ACC112 (cell line): ENCODE results near the gene MINDY4.

Experiments used
- H2AFZ ChIP-seq: fragments of 200-600 bp; sonication (generic); one replicate; pipeline ENCODE4 v1.6.0; 2017; ENCODE audit warnings: antibody characterized with exemption, low read length; ENCODE audit not compliant: unreplicated experiment
- H3K27ac ChIP-seq: fragments of 200-600 bp; sonication (generic); 2 replicates; pipeline ENCODE4 v1.5.1; 2014; ENCODE audit warnings: low read depth, mild to moderate bottlenecking, antibody characterized with exemption, low read length, moderate library complexity
- H3K27me3 ChIP-seq: fragments of 200-600 bp; sonication (generic); 2 replicates; pipeline ENCODE4 v1.6.1; 2014; ENCODE audit warnings: mild to moderate bottlenecking, antibody characterized with exemption, low read length, moderate library complexity, mixed read lengths; ENCODE audit not compliant: insufficient read depth
- H3K36me3 ChIP-seq: fragments of 200-600 bp; sonication (generic); 2 replicates; pipeline ENCODE4 v1.6.1; 2016; ENCODE audit warnings: mild to moderate bottlenecking, antibody characterized with exemption, low read length, moderate library complexity, mixed read lengths; ENCODE audit not compliant: insufficient read depth
- H3K4me1 ChIP-seq: fragments of 200-600 bp; sonication (generic); one replicate; pipeline ENCODE4 v1.6.1; 2016; ENCODE audit warnings: low read length, mixed read lengths; ENCODE audit not compliant: insufficient read depth, unreplicated experiment, control insufficient read depth
- H3K4me3 ChIP-seq: fragments of 200-600 bp; sonication (generic); 2 replicates; pipeline ENCODE4 v1.5.1; 2014; ENCODE audit warnings: mild to moderate bottlenecking, low read depth, low read length
- H3K79me2 ChIP-seq: fragments of 200-600 bp; sonication (generic); one replicate; pipeline ENCODE4 v1.6.0; 2016; ENCODE audit warnings: low read length; ENCODE audit not compliant: control insufficient read depth, unreplicated experiment, insufficient read depth

Gene MINDY4

DNA sequence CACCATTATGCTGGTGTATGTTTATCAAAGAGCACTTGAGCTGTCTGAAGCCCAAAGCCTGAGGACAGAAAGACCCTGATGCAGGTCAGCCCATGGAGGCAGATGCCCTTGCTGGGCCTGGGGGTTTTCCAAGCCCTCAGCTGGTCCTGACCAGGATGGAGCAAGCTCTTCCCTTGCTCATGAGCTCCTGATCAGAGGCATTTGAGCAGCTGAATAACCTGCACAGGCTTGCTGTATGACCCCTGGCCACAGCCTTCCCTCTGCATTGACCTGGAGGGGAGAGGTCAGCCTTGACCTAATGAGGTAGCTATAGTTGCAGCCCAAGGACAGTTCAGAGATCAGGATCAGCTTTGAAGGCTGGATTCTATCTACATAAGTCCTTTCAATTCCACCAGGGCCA, 153.4 kb downstream of the MINDY4 start:
- H3K27me3 ChIP-seq: peaks cover 3% of the 10 kb centered on the region; the same call in 1 of the 2 replicates
- H3K36me3 ChIP-seq: no peaks in the 10 kb centered on the region
- H3K79me2 ChIP-seq: no peaks in the 10 kb centered on the region
- H3K27ac ChIP-seq: no peak overlapping the region
- H3K4me1 ChIP-seq: peaks cover 20% of the 10 kb centered on the region
- H3K4me3 ChIP-seq: no peak overlapping the region
- no peak overlapping the region for H2AFZ ChIP-seq

DNA sequence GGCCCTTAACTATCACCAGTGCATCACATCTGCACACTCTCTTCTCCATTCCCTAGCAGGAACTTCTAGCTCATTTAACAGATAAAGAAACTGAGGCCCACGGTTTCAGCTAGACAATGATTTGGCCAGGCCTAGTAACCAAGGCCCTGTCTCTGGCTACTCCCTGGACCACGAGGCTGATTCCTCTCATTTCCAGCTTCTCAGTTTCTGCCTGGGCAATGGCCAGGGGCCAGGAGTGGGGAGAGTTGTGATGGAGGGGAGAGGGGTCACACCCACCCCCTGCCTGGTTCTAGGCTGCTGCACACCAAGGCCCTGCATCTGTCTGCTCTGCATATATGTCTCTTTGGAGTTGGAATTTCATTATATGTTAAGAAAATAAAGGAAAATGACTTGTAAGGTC, 153.9 kb downstream of the MINDY4 start:
- H3K79me2 ChIP-seq: no peaks in the 10 kb centered on the region
- no peak overlapping the region for H3K27ac ChIP-seq
- no peak overlapping the region for H2AFZ ChIP-seq
- no peak overlapping the region for H3K4me3 ChIP-seq
- H3K27me3 ChIP-seq: peaks cover 6% of the 10 kb centered on the region; the same call in 1 of the 2 replicates
- H3K4me1 ChIP-seq: peaks cover 18% of the 10 kb centered on the region
- no peaks in the 10 kb centered on the region for H3K36me3 ChIP-seq

DNA sequence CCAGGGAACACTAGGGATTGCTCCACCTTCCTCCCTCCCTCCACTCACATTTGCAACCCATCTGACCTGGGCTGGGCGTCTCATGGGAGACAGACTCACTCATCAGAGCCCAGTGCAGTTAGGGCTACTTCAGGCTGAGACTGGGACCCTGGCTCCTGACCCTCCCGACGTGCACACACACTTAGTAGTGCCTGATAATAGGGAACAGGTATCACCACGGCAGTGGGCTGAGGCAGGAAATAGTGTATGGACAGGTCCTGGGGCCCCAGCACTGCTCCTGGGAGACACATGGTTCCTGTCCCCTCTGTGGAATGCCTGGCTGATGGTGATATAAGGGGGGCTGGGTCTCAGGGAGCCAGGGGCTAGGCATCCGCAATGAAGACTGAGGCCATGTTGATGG, 154.7 kb downstream of the MINDY4 start:
- no peak overlapping the region for H3K27ac ChIP-seq

DNA sequence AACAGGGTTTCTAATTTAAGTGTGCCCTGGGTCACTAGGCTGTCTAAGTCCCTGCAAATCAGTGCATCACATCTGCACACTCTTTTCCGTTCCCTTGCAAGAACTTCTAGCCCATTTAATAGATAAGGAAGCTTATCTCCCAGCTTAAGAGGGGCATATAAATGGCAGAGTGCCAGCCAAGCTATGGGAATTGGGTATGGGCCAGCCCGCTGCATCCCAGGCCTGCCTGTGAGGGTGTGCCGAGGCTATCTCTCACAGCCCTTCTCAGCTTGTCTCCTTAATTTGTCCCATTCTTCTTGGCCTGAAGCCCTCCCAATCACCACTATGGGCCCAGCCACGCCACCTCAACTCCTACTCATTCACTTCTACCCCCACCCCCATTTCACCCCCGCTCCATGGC, 155.1 kb downstream of the MINDY4 start:
- Histone ChIP-seq H3K4me3 (no peak overlapping the region), H3K79me2 (no peaks in the 10 kb centered on the region), H3K27me3 (peaks cover 6% of the 10 kb centered on the region; the same call in 1 of the 2 replicates), H3K27ac (no peak overlapping the region), H3K36me3 (no peaks in the 10 kb centered on the region), H3K4me1 (peaks cover 6% of the 10 kb centered on the region), H2AFZ (no peak overlapping the region)

More for the DNA sequence above, 154.7 kb downstream of the MINDY4 start:
- Histone ChIP-seq H3K27me3 (peaks cover 6% of the 10 kb centered on the region; the same call in 1 of the 2 replicates), H3K36me3 (no peaks in the 10 kb centered on the region), H2AFZ (no peak overlapping the region), H3K79me2 (no peaks in the 10 kb centered on the region), H3K4me1 (peaks cover 10% of the 10 kb centered on the region), H3K4me3 (no peak overlapping the region)

DNA sequence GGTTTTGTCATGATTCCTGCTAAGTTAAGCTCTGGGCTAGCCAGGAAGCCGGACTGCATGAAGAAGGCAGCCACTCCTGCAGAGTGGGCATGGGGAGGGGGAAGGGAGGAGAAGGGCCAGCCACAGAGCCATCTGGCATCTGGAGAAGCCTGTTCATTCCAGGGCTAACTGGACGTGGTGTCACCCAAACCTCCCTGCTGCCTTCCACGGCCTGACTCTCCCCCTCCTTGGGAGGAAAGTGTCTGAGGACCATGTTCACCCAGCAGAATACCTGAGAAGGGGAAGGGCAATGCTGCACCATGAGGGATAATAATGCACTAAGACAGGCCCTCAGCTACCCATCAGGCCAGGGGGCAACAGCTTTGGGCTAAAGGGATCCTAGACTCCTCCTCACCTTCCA, 155.8 kb downstream of the MINDY4 start:
- Histone ChIP-seq H2AFZ (no peak overlapping the region), H3K36me3 (no peaks in the 10 kb centered on the region), H3K4me3 (no peak overlapping the region), H3K79me2 (no peaks in the 10 kb centered on the region), H3K4me1 (no peaks in the 10 kb centered on the region), H3K27me3 (peaks cover 6% of the 10 kb centered on the region; the same call in 1 of the 2 replicates), H3K27ac (no peak overlapping the region)

DNA sequence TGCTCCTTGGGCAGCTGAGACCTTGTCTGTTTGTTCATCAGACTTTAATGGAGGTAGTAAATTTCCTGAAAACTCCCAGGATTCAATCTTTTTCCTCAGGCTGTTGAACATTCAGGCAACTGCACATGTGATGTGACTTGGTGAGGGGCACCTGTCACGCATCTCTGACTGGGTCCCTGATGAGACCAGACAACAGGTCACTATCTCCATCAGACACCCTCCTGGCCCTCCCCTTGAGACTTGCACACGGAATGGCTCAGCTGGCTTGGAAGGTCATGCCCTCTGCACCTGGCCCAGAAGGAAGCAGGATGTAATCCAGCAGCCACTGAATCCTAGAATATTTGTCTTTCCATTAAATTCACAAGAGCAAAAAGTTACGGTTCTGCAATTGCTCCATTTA, 156.3 kb downstream of the MINDY4 start:
- no peak overlapping the region for H3K4me3 ChIP-seq
- no peaks in the 10 kb centered on the region for H3K36me3 ChIP-seq
- H3K27me3 ChIP-seq: peaks cover 6% of the 10 kb centered on the region; the same call in 1 of the 2 replicates
- no peaks in the 10 kb centered on the region for H3K79me2 ChIP-seq
- no peak overlapping the region for H2AFZ ChIP-seq
- no peak overlapping the region for H3K27ac ChIP-seq
- no peaks in the 10 kb centered on the region for H3K4me1 ChIP-seq

DNA sequence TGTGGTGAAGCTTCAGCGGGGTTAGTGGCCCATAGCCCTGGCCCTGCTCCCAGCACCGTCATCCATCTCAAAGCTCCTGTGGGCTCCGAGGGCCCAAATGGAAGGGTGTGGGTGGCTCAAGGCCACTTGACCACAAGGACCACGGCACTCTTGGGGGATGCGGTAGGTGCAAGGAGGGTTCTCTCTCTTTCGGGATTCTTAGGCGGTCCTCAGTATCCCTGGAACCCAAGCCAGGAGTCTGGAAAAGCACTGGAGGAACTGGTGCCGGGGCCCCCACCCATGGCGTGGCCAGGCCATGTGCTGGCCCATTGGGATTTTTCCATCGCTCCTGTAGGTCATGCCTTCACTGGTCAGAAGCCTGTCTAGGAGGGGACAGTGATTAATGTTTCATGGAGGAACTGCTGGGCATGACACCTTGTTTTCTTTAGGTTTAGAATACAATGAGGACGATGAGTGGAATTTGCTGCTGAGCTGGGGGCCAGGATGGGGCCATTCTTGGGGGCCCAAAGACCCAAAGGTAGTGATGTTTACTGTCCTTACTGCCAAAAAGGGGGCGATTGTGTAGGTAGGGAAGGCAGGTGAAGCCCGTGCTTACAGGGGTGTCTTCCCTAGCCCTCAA, 157.1 kb downstream of the MINDY4 start:
- Histone ChIP-seq H3K79me2 (no peaks in the 10 kb centered on the region), H3K36me3 (no peaks in the 10 kb centered on the region), H3K4me3 (no peak overlapping the region), H2AFZ (no peak overlapping the region), H3K27ac (no peak overlapping the region), H3K27me3 (peaks cover 6% of the 10 kb centered on the region; the same call in 1 of the 2 replicates), H3K4me1 (no peaks in the 10 kb centered on the region)

DNA sequence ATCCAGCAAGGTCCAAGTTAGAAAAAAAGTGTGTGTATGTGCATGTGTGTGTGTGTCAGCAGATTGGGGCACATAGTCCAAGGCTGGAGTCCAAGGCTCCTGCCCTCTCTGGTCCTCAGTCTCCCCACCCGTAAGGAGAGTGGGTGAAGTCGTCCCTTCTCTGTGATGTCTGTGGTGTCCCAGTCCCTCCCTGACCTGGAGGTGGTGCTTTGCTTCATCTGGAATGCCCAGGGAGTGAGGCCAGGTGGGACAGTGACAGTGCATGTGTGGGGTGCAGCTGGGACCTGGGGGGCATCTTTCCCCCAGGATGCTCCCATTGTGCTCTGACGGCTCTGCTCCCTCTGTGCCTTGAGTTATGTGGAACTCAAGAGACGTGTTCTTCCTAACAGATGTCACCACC, 158.5 kb downstream of the MINDY4 start:
- no peaks in the 10 kb centered on the region for H3K4me1 ChIP-seq
- no peak overlapping the region for H3K27ac ChIP-seq
- H3K4me3 ChIP-seq: no peak overlapping the region
- peaks cover 6% of the 10 kb centered on the region; the same call in 1 of the 2 replicates for H3K27me3 ChIP-seq
- H3K79me2 ChIP-seq: no peaks in the 10 kb centered on the region
- H2AFZ ChIP-seq: no peak overlapping the region
- H3K36me3 ChIP-seq: no peaks in the 10 kb centered on the region

DNA sequence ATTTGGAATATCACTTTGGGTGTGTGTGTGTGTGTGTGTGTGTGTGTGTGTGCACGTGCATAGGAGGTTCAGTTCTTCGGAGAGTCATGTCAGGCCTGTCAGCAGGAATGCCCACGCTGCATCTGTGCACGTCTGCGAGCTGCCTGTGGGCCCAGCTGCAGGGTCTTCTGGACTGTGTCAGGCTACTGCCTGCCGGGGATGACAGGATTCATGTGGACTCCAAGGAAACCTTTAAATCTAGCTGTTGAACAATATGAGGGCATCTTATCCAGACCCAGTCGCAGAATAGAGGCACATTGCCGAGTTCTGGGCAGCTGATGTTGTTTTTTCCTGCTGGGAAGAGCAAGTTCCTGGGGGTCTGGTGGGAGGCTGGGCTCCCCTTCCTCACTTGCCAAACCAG, 159.4 kb downstream of the MINDY4 start:
- H3K36me3 ChIP-seq: no peaks in the 10 kb centered on the region
- H2AFZ ChIP-seq: no peak overlapping the region

DNA sequence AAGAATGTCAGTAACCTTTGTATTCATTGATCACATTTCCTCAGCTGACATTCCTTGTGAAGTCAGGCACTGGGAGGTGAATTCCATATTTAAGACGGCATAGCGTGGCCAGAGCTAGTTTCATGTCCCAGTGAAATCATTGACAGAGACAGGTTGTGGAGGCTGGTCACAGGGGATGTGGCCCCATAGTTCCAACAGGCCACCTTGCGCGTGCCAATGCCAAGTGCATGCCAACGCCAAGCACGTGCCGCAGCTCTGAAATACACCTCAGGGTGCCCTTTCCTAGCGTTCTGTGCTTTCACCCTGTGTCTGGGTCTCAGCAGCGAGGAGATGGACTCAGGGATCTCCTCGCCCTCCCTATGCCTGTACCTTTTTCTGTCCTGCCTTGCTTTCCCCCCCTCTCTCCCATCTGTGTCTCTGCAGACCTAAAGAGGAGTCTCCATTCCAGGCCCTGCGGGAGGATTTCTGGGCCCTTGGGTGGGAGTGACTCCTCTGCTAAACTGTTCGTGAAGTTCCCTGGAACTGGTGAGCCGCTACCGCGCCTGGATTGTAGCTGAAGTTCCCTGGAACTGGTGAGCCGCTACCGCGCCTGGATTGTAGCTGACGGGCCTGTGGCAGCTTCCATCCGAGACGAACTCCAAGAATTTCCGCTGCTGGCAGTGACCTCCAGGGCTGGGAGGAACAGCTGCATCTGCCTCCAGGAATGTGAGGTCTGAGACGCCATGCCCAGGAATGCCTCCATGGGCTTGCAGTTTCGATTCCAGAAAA, 160.1 kb downstream of the MINDY4 start:
- H3K4me1 ChIP-seq: no peaks in the 10 kb centered on the region
- H2AFZ ChIP-seq: no peak overlapping the region
- no peaks in the 10 kb centered on the region for H3K36me3 ChIP-seq
- no peak overlapping the region for H3K4me3 ChIP-seq
- no peak overlapping the region for H3K27ac ChIP-seq
- no peaks in the 10 kb centered on the region for H3K79me2 ChIP-seq
- H3K27me3 ChIP-seq: peaks cover 6% of the 10 kb centered on the region; the same call in 1 of the 2 replicates

More for the DNA sequence above, 159.4 kb downstream of the MINDY4 start:
- H3K27me3 ChIP-seq: peaks cover 6% of the 10 kb centered on the region; the same call in 1 of the 2 replicates
- H3K4me3 ChIP-seq: no peak overlapping the region
- no peak overlapping the region for H3K27ac ChIP-seq
- no peaks in the 10 kb centered on the region for H3K79me2 ChIP-seq
- no peaks in the 10 kb centered on the region for H3K4me1 ChIP-seq
